Naive B cell (primary cell): ENCODE results near the gene AGRP. TPM values are rescaled to one million over a fixed set of nuclear protein-coding genes. Genes with fewer than 3 reads are reported as not detected.
"Not testable (repeated sequence)": the region's sequence is repeated elsewhere in the genome, so short reads cannot be mapped to it uniquely, and the experiment has no call there.

Experiments used
- ATAC-seq, 2 donors: fragments of 150-1000 bp; cut with Tn5 transposase; 2 replicates each; pipeline ENCODE4 v1.10.0; 2021; ENCODE audit warnings: low read depth in 2 of 2, mild to moderate bottlenecking in 2 of 2, moderate library complexity in 2 of 2
- DNase-seq: peaks from one replicate; pipeline ENCODE4 v3.0.0; 2022
- H3K27ac Mint-ChIP-seq, 6 donors: one replicate each; pipeline ENCODE4 v1.8.0; 2020 to 2022; ENCODE audit warnings: mild to moderate bottlenecking in 6 of 6, mixed read lengths in 6 of 6, moderate library complexity in 5 of 6, inconsistent platforms in 2 of 6
- H3K27me3 Mint-ChIP-seq, 3 donors: one replicate each; pipeline ENCODE4 v1.8.0; 2021 to 2022; ENCODE audit warnings: mixed read lengths in 3 of 3, mild to moderate bottlenecking in 1 of 3
- H3K36me3 Mint-ChIP-seq, 2 donors: one replicate each; pipeline ENCODE4 v1.8.0; 2020 to 2022; ENCODE audit warnings: mixed read lengths in 2 of 2, inconsistent platforms in 1 of 2, mild to moderate bottlenecking in 1 of 2
- H3K4me1 Mint-ChIP-seq, 3 donors: one replicate each; pipeline ENCODE4 v1.8.0; 2020 to 2022; ENCODE audit warnings: mixed read lengths in 3 of 3, inconsistent platforms in 1 of 3, mild to moderate bottlenecking in 1 of 3, moderate library complexity in 1 of 3
- H3K4me3 Mint-ChIP-seq, 8 donors: one replicate each; pipeline ENCODE4 v1.8.0; 2020 to 2022; ENCODE audit warnings: mild to moderate bottlenecking in 8 of 8, mixed read lengths in 8 of 8, moderate library complexity in 8 of 8, inconsistent platforms in 2 of 8
- H3K9me3 Mint-ChIP-seq, 7 donors: one replicate each; pipeline ENCODE4 v1.8.0; 2020 to 2022; ENCODE audit warnings: mixed read lengths in 7 of 7, mild to moderate bottlenecking in 5 of 7, inconsistent platforms in 2 of 7, moderate library complexity in 1 of 7
- polyA plus RNA-seq, 6 donors: library from polyadenylated mRNA; unstranded; fragments of 300-500 nt; fragmentation: Illumina TruSeq; gene quantifications; one replicate each; pipeline ENCODE4 v1.2.3, GENCODE V29; 2021; ENCODE audit warnings: low read depth in 6 of 6

AGRP gene
- polyA plus RNA-seq, 6 donors from 2014 or later, result not detected

- Mint-ChIP-seq H3K4me3 (peak overlapping the region in 2 of 8 donors; percentile 8 to 82), H3K27ac (peak overlapping the region in 4 of 6 donors; percentile 23 to 97 (median 68)), H3K4me1 (peaks cover 60 to 87% (median 76%) of the 10 kb centered on the region in 3 donors)
- not testable (repeated sequence) for ATAC-seq, DNase-seq, H3K9me3 Mint-ChIP-seq, H3K27me3 Mint-ChIP-seq, H3K36me3 Mint-ChIP-seq
These were observed 4.2 kb upstream of the AGRP start for GRCh38 chr16:67487561-67487960.

GRCh38 chr16:67486805-67487204, 3.5 kb upstream of the AGRP start:
- H3K9me3 Mint-ChIP-seq, result no peaks in the 10 kb centered on the region
- ATAC-seq (no peak), DNase-seq (no peak)
- peak overlapping the region in 4 of 6 donors; percentile 12 to 97 (median 78) for H3K27ac Mint-ChIP-seq
- peak overlapping the region in 4 of 8 donors; percentile 20 to 75 (median 52) for H3K4me3 Mint-ChIP-seq
- H3K4me1 Mint-ChIP-seq, result peaks cover 64 to 89% (median 77%) of the 10 kb centered on the region in 3 donors
- H3K36me3 Mint-ChIP-seq, result peaks cover 0 to 7% of the 10 kb centered on the region in 2 donors
- no peaks in the 10 kb centered on the region for H3K27me3 Mint-ChIP-seq

- H3K4me3 Mint-ChIP-seq, result peak overlapping the region in 7 of 8 donors; percentile 37 to 100 (median 62)
- ATAC-seq (no peak), DNase-seq (no peak)
- no peaks in the 10 kb centered on the region for H3K27me3 Mint-ChIP-seq
- H3K4me1 Mint-ChIP-seq, result peaks cover 42 to 82% (median 61%) of the 10 kb centered on the region in 3 donors
- peaks cover 0 to 7% of the 10 kb centered on the region in 2 donors for H3K36me3 Mint-ChIP-seq
- no peaks in the 10 kb centered on the region for H3K9me3 Mint-ChIP-seq
- H3K27ac Mint-ChIP-seq, result peak overlapping the region in 4 of 6 donors; percentile 26 to 86 (median 44)
These were observed 581 bp upstream of the AGRP start for GRCh38 chr16:67483731-67484525.

- Mint-ChIP-seq H3K36me3 (peaks cover 0 to 7% of the 10 kb centered on the region in 2 donors), H3K4me3 (peak overlapping the region; percentile 97 to 100 (median 100)), H3K9me3 (no peaks in the 10 kb centered on the region), H3K27ac (peak overlapping the region; percentile 85 to 100 (median 100)), H3K27me3 (no peaks in the 10 kb centered on the region), H3K4me1 (peaks cover 46 to 81% (median 63%) of the 10 kb centered on the region in 3 donors)
- no peak for ATAC-seq
- no peak for DNase-seq
These were observed 968 bp downstream of the AGRP start for GRCh38 chr16:67482233-67482924.

- no peak for ATAC-seq
These were observed 1.6 kb downstream of the AGRP start for GRCh38 chr16:67481561-67482232.

GRCh38 chr16:67480833-67481560, 2.4 kb downstream of the AGRP start, which contains the start of gene ATP6V0D1:
ATP6V0D1 (minus strand) TSS chr16:67481157; CDS start chr16:67481086, 71 bp downstream.
- Mint-ChIP-seq H3K27ac (peak within 1 kb of the TSS; percentile 99 to 100 (median 100)), H3K9me3 (no peaks in the 10 kb centered on the region), H3K36me3 (peaks cover 0 to 7% of the 10 kb centered on the region in 2 donors), H3K27me3 (no peaks in the 10 kb centered on the region), H3K4me3 (peak within 1 kb of the TSS; percentile 97 to 100 (median 100)), H3K4me1 (peaks cover 40 to 84% (median 58%) of the 10 kb centered on the region in 3 donors)
- ATAC-seq, result peak; percentile 82 to 83
- peak; percentile 100 for DNase-seq

More at GRCh38 chr16:67481561-67482232, 1.6 kb downstream of the AGRP start:
- Mint-ChIP-seq H3K36me3 (peaks cover 0 to 7% of the 10 kb centered on the region in 2 donors), H3K9me3 (no peaks in the 10 kb centered on the region), H3K27me3 (no peaks in the 10 kb centered on the region), H3K27ac (peak overlapping the region; percentile 99 to 100 (median 100)), H3K4me3 (peak overlapping the region; percentile 97 to 100 (median 100)), H3K4me1 (peaks cover 41 to 81% (median 61%) of the 10 kb centered on the region in 3 donors)
- no peak for DNase-seq

GRCh38 chr16:67477960-67478554, 5.3 kb downstream of the AGRP start:
- no peaks in the 10 kb centered on the region for H3K9me3 Mint-ChIP-seq
- peak overlapping the region in 7 of 8 donors; percentile 47 to 98 (median 83) for H3K4me3 Mint-ChIP-seq
- peak overlapping the region; percentile 15 to 99 (median 59) for H3K27ac Mint-ChIP-seq
- no peak for DNase-seq
- H3K4me1 Mint-ChIP-seq, result peaks cover 43 to 90% (median 59%) of the 10 kb centered on the region in 3 donors
- peaks cover 6 to 13% of the 10 kb centered on the region in 2 donors for H3K36me3 Mint-ChIP-seq
- no peaks in the 10 kb centered on the region for H3K27me3 Mint-ChIP-seq
- no peak for ATAC-seq

- peaks cover 6 to 19% of the 10 kb centered on the region in 2 donors for H3K36me3 Mint-ChIP-seq
- peak overlapping the region in 1 of 8 donors; percentile 48 for H3K4me3 Mint-ChIP-seq
- no peaks in the 10 kb centered on the region for H3K9me3 Mint-ChIP-seq
- H3K27me3 Mint-ChIP-seq, result no peaks in the 10 kb centered on the region
- DNase-seq (no peak), ATAC-seq (no peak)
- peaks cover 54 to 92% (median 63%) of the 10 kb centered on the region in 3 donors for H3K4me1 Mint-ChIP-seq
- H3K27ac Mint-ChIP-seq, result peak overlapping the region in 4 of 6 donors; percentile 0 to 50 (median 16)
These were observed 8.5 kb downstream of the AGRP start for GRCh38 chr16:67474551-67475455.

- DNase-seq (no peak), ATAC-seq (no peak)
- H3K9me3 Mint-ChIP-seq, result no peaks in the 10 kb centered on the region
- H3K4me3 Mint-ChIP-seq, result no peak overlapping the region
- H3K4me1 Mint-ChIP-seq, result peaks cover 55 to 91% (median 67%) of the 10 kb centered on the region in 3 donors
- peak overlapping the region in 4 of 6 donors; percentile 37 to 94 (median 70) for H3K27ac Mint-ChIP-seq
- H3K27me3 Mint-ChIP-seq, result no peaks in the 10 kb centered on the region
- H3K36me3 Mint-ChIP-seq, result peaks cover 6 to 19% of the 10 kb centered on the region in 2 donors
These were observed 11.5 kb downstream of the AGRP start for GRCh38 chr16:67471758-67472384.

- ATAC-seq (no peak), DNase-seq (no peak)
- no peaks in the 10 kb centered on the region for H3K27me3 Mint-ChIP-seq
- peak overlapping the region in 2 of 6 donors; percentile 10 to 56 for H3K27ac Mint-ChIP-seq
- H3K36me3 Mint-ChIP-seq, result peaks cover 6 to 18% of the 10 kb centered on the region in 2 donors
- H3K4me3 Mint-ChIP-seq, result no peak overlapping the region
- no peaks in the 10 kb centered on the region for H3K9me3 Mint-ChIP-seq
- peaks cover 67 to 91% (median 80%) of the 10 kb centered on the region in 3 donors for H3K4me1 Mint-ChIP-seq
These were observed 13.0 kb downstream of the AGRP start for GRCh38 chr16:67470359-67470758.

- Mint-ChIP-seq H3K4me3 (no peak overlapping the region), H3K9me3 (no peaks in the 10 kb centered on the region), H3K36me3 (peaks cover 0 to 8% of the 10 kb centered on the region in 2 donors), H3K4me1 (peaks cover 52 to 87% (median 80%) of the 10 kb centered on the region in 3 donors), H3K27me3 (no peaks in the 10 kb centered on the region), H3K27ac (peak overlapping the region in 1 of 6 donors; percentile 31)
- DNase-seq (no peak), ATAC-seq (no peak)
These were observed 14.6 kb downstream of the AGRP start for GRCh38 chr16:67468731-67469130.
